Fibroblast of skin of abdomen (primary cell): ENCODE measurements around the gene PRKAG1. TPM values are rescaled to one million over a fixed set of nuclear protein-coding genes. Genes with fewer than 3 reads are reported as not detected.
"Not testable (repeated sequence)": the region's sequence is repeated elsewhere in the genome, so short reads cannot be mapped to it uniquely, and the experiment has no call there.

ENCODE experiments used
- DNase-seq: peaks from one replicate; pipeline ENCODE4 v3.0.0-alpha.2; 2013
- polyA plus RNA-seq, 2 experiments: library from polyadenylated mRNA; unstranded; fragments of 120-200 nt; gene quantifications; one replicate each; pipeline ENCODE4 v1.2.1, GENCODE V29; 2013; ENCODE audit not compliant: insufficient read length in 2 of 2

The PRKAG1 gene
- 71.2 TPM for polyA plus RNA-seq (2013, experiment 1 of 2; ENCODE audit: insufficient read length)
- 74.4 TPM for polyA plus RNA-seq (2013, experiment 2 of 2; ENCODE audit: insufficient read length)

GRCh38 chr12:49018261-49019119, at the start of gene PRKAG1:
Gene PRKAG1 (minus strand): TSS chr12:49018776. CDS start chr12:49018740, 36 bp downstream.
- peak; percentile 97 for DNase-seq

- no peak for DNase-seq
Observed at GRCh38 chr12:49066120-49066519, 47.5 kb upstream of the PRKAG1 start.

GRCh38 chr12:49064767-49065152, 46.2 kb upstream of the PRKAG1 start:
- DNase-seq = no peak

GRCh38 chr12:49061916-49062315, 43.3 kb upstream of the PRKAG1 start:
- DNase-seq = not testable (repeated sequence)

DNA sequence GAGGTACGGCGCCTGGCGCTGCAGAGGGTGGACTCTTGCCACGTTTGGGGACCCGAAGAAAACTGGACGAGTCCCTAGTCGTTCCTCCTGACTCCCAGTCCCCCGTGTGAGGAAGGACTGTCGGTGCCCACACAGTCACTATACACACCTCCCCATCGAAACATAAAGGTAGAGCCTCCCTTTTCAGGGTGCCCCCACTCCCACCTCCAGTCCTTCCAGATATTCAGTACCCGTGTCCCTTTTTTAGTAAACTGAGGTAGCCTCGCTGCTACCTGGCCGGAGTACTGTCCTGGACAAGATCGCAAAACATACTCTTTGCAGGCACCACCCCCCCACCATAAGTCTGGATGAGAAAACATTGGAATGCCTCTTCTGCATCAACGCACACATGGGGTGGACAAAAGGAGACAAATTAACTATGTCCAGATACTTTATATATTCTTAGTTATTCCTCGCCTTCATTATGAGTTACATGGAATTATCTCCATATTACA, 42.6 kb upstream of the PRKAG1 start:
- DNase-seq = no peak

GRCh38 chr12:49060237-49061156, 41.9 kb upstream of the PRKAG1 start, which contains the start of gene KMT2D:
Gene KMT2D (minus strand): TSS chr12:49060794. CDS start chr12:49055324, 5,470 bp downstream.
- peak; percentile 97 for DNase-seq

GRCh38 chr12:49059299-49060171, 41.0 kb upstream of the PRKAG1 start:
- peak; percentile 8 for DNase-seq

DNA sequence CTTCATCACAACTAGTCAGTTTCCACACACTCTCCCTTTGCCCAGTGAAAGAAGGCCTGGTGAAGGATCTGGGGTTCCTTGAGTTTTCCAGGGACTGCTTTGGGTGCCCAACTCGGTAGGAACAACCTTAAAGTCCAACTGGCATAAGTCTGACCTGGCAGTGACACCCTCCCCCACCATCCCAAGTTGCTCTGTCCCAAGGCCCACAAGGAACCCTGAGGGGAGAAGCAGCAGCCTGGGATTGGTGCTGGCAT, 40.4 kb upstream of the PRKAG1 start:
- DNase-seq = no peak

DNA sequence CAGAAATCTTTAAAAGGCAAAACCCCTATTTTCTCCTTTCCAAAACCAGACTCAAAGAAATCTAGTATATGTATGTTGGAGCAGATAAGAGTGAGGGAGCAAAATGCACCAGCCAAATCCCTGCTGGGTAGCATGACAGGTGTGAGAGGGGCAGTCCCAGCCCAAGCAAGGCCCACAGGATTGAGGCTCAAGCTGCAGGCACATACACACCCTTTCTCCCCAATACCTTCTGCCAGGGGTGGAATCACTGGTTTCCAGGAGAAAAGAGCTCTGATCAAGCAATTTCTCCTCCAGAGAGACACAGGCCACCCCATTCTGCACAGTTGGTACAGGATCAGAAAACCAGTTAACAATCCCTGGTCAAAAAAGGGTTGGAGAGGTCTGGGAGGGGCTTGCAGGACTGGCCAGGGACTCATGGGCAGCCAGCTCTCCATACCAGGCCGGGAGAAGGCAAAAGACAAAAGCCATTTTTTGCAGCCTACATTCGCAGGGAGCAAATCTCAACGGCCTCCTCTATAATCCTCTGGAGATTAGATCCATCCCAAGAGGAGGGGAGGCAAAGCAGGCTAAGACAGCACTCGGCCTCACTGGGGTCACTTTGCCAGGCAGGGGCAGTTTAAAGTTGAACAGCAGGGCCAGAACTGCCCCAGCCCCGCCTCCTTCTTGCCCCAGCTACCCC, 39.9 kb upstream of the PRKAG1 start:
- no peak for DNase-seq

- DNase-seq = no peak
Observed at GRCh38 chr12:49057888-49058287, 39.3 kb upstream of the PRKAG1 start.

DNA sequence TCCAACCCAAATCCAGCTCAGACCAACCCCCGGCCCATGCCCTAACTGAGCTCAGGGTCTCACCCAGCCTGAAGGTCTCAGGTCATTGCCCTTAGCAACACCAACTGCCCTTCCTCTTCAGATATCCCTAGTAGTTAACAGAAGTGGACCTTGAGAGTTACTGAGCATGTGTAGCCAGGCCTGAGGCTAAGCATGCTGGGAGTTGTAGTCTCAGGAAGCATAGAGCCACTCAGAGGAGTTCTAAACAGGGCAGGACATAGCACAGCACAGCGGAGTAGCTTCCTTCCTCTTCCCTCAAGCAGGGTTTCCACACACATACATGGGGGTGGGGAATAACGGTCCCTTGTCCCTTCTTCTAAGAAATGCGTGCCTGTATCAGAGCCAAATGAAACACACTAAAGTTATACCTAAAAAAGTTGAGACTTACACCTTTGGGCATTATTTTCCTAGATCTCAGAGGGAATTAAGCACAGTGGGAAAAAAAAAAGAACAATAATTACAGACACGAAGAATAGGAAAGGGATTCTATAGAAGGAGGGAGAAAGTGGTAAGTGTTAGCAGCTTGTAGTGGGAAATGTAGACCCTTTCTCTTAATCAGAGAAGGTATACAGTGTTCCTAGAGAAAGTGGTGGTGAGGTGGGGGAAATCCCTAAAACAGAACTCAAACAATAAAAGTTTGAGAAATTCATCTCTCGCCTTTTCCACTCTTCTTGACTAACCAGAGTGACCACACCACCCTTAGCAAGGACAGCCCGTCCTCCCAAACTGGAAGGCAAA, 37.6 kb upstream of the PRKAG1 start:
- peak; percentile 64 for DNase-seq

DNA sequence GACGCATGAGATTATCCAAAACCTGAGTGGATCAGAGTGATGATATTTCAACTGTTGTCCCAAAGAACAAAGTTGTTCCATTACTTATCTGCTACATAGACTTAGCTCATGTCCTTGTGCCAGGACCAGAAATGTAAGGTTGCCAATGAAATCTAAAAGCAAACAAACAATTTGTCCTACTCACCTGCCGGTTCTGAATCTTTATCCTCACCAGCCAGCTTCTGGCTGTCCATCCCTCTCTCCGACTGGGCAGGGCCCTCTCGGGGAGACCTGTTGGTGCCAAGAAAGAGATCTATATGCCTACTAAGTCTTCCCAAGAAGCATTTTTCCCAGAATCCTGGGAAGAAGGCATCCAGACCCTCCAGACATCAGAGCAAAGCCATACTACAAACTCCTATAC, 36.5 kb upstream of the PRKAG1 start:
- no peak for DNase-seq

- DNase-seq = no peak
Observed at GRCh38 chr12:49054524-49054923, 35.9 kb upstream of the PRKAG1 start.

DNA sequence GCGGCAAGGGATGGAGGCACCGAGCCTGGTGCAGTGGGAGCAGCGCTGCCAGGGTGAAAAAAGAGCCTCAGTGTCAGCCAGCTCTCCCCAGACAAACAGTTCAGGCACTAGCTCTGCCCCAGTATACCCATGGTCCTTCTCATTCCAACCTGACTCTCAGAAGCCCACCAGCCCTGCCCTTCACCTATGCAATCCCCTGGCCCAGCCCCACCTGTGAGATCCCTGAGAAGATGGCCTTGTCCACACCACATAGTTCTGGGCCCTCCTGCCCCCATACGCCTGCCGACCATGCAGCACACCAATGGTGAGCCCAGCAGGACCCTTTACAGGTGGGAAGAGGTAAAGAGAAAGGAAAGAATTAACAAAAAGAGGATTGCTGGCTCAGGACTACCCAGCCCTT, 35.5 kb upstream of the PRKAG1 start:
- no peak for DNase-seq

DNA sequence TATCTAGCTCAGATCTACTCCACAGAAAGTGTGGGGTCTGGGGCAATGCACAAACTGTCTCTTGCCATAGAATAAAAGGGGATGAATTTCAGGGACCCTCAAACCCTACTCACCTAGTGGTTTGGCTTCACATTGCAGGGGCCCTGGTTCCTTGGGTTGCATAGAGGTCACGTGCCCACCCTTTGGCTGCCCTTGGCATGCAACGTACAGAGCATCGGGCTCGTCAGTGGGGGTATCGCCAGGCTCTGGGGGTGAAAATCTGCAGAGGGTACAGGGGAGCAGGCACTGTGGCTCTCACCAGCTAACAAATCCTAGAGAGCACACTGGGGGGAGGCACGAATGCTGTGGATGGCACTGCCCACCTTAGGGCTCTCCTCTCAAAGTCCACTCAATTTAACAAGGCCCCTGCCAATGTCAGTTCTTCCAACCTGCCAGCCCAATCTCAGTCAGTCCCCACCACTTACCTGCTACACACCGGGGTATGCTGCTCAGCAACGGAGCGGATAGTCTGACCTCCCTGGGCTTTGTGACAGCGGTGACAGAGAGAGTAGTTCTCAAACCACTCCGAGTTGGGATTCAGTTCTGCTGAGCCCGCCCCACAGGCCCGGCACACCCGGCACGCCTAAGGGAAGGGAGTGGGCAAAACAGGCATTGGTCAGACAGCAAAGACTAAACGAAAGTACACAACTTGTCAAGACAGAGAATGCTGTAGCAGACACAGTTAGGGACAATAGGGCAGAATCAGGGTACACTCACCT, 34.1 kb upstream of the PRKAG1 start:
- DNase-seq = no peak

- no peak for DNase-seq
Observed at GRCh38 chr12:49051777-49052438, 33.3 kb upstream of the PRKAG1 start.

- DNase-seq = no peak
Observed at GRCh38 chr12:49051373-49051764, 32.8 kb upstream of the PRKAG1 start.

GRCh38 chr12:49050507-49051372, 32.2 kb upstream of the PRKAG1 start:
- DNase-seq = no peak
